Dedifferentiated amniotic fluid mesenchymal stem cell (primary cell): ENCODE data around the gene KRTAP10-12.
"Not testable (repeated sequence)": the region's sequence is repeated elsewhere in the genome, so short reads cannot be mapped to it uniquely, and the experiment has no call there.

Source experiments
- DNase-seq: peaks from one replicate; pipeline ENCODE4 v3.0.0-alpha.2; 2016; ENCODE audit errors: extremely low spot score

KRTAP10-12 gene

GRCh38 chr21:44697172-44697810, at the start of gene KRTAP10-12:
Gene KRTAP10-12, plus strand, starts transcription at chr21:44697172. Its CDS starts 30 bp downstream, at chr21:44697202.
- DNase-seq = not testable (repeated sequence)

- DNase-seq = no peak
Observed at GRCh38 chr21:44647222-44647552, 49.8 kb upstream of the KRTAP10-12 start.

GRCh38 chr21:44648557-44649311, 48.2 kb upstream of the KRTAP10-12 start:
- DNase-seq = no peak

GRCh38 chr21:44649521-44650100, 47.4 kb upstream of the KRTAP10-12 start:
- no peak for DNase-seq

- no peak for DNase-seq
Observed at GRCh38 chr21:44650265-44650972, 46.6 kb upstream of the KRTAP10-12 start.

- no peak for DNase-seq
Observed at GRCh38 chr21:44650973-44651675, 45.8 kb upstream of the KRTAP10-12 start.

- no peak for DNase-seq
Observed at GRCh38 chr21:44653123-44653522, 43.8 kb upstream of the KRTAP10-12 start.

- no peak for DNase-seq
Observed at GRCh38 chr21:44653656-44654575, 43.1 kb upstream of the KRTAP10-12 start.

GRCh38 chr21:44654576-44655175, 42.3 kb upstream of the KRTAP10-12 start, which contains the start of gene KRTAP12-4:
Gene KRTAP12-4, minus strand, starts transcription at chr21:44654659. Its CDS starts 45 bp downstream, at chr21:44654614.
- no peak for DNase-seq

- DNase-seq = no peak
Observed at GRCh38 chr21:44656868-44657267, 40.1 kb upstream of the KRTAP10-12 start.

- no peak for DNase-seq
Observed at GRCh38 chr21:44657635-44658540, 39.1 kb upstream of the KRTAP10-12 start, which contains the start of gene KRTAP12-3. Gene KRTAP12-3, plus strand, starts transcription at chr21:44657932. Its CDS starts 48 bp downstream, at chr21:44657980.

GRCh38 chr21:44658541-44658910, 38.4 kb upstream of the KRTAP10-12 start:
- DNase-seq = no peak

- DNase-seq = no peak
Observed at GRCh38 chr21:44658913-44659595, 37.9 kb upstream of the KRTAP10-12 start.

- DNase-seq = not testable (repeated sequence)
Observed at GRCh38 chr21:44661567-44661966, 35.4 kb upstream of the KRTAP10-12 start.

- no peak for DNase-seq
Observed at GRCh38 chr21:44664691-44665090, 32.3 kb upstream of the KRTAP10-12 start.

- DNase-seq = no peak
Observed at GRCh38 chr21:44666401-44667320, 30.3 kb upstream of the KRTAP10-12 start, which contains the start of gene KRTAP12-2. Gene KRTAP12-2, minus strand, starts transcription at chr21:44666927. Its CDS starts 41 bp downstream, at chr21:44666886.

- DNase-seq = no peak
Observed at GRCh38 chr21:44667612-44668011, 29.4 kb upstream of the KRTAP10-12 start.
